Measurements from ENCODE around the gene SLC25A34.

DNA sequence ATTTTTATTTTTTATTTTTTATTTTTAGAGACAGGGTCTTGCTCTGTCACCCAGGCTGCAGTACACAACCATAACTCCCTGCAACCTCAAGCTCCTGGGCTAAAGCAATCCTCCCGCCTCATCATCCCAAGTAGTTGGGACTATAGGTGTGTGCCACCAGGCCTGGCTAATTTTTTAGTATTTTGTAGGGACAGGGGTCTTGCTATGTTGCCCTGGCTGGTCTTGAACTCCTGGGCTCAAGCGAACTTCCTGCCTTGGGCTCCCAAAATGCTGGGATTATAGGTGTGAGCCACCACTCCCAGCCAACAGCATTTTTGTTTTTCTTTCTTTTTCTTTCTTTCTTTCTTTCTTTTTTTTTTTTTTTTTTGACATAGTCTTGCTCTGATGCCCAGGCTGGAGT lies 37.9 kb upstream of the SLC25A34 start:
- no peak for TF ChIP-seq POLR2AphosphoS5 (IDR thresholded peaks at IDR 0.05; ENCODE audit: borderline replicate concordance, low read depth, low read length)
- no peak for TF ChIP-seq EZH2 (IDR thresholded peaks at IDR 0.05)
- no peak for TF ChIP-seq FOXP2 (optimal IDR thresholded peaks at IDR 0.05; ENCODE audit: control extremely low read depth, extremely low read length, insufficient read depth)

Data from SK-N-MC (cell line).